ENCODE measurements around the gene ZNF784.
A peak's percentile ranks its signal among the peaks of the same experiment; 100 is the strongest.

ZNF784 gene

GRCh38 chr19:55624109-55625003, at the start of gene ZNF784:
Gene ZNF784, minus strand, starts transcription at chr19:55624566. Its CDS starts 5 bp downstream, at chr19:55624561.
- H3K4me1 ChIP-seq (ENCODE audit: control insufficient read depth, insufficient read depth, low read length): peaks cover 5% of the 10 kb centered on the region
- peaks cover 0 to 5% of the 10 kb centered on the region in 2 experiments; a peak in 1 of 3 replicates for H3K36me3 ChIP-seq (ENCODE audit: control insufficient read depth in 2 of 2, insufficient read depth in 1 of 2, low read length in 2 of 2)
- POLR2A ChIA-PET: interaction anchor here (0.6 to 9.1 kb wide), 40 partner anchors 8 to 1161 kb away, joined by 3 to 75 read pairs (median 4); partner anchors contain the start of genes CCDC106, DNAAF3, FIZ1 and ISOC2
- peak within 1 kb of the TSS; percentile 87 for H3K27ac ChIP-seq (ENCODE audit: extremely low read depth, low read depth, low read length)
- no peaks in the 10 kb centered on the region for H3K9me3 ChIP-seq (ENCODE audit: control insufficient read depth, insufficient read depth, low read depth, low read length)
- peak within 1 kb of the TSS; percentile 88 for H3K4me3 ChIP-seq (ENCODE audit: low read depth, low read length)
- CTCF ChIA-PET: interaction anchor here (0.5 to 5.3 kb wide), 21 partner anchors 9 to 747 kb away, joined by 3 to 30 read pairs (median 4); partner anchors contain the start of gene ZNF865
- TF ChIP-seq KLF8 (tag by site-specific recombination; IDR thresholded peaks at IDR 0.05) (peak; percentile 87), ZNF202 (tag by site-specific recombination; IDR thresholded peaks at IDR 0.05; ENCODE audit: borderline replicate concordance) (no peak), KLF10 (tag by site-specific recombination; IDR thresholded peaks at IDR 0.05) (peak; percentile 88), ZBTB21 (tag by site-specific recombination; IDR thresholded peaks at IDR 0.05) (0 out of 2 replicates have a peak, but pooled peaks have one; percentile 53), ZNF18 (tag by site-specific recombination; IDR thresholded peaks at IDR 0.05) (no peak), ZNF585B (tag by site-specific recombination; IDR thresholded peaks at IDR 0.05) (no peak), SCRT2 (tag by site-specific recombination; IDR thresholded peaks at IDR 0.05) (0 out of 2 replicates have a peak, but pooled peaks have one; percentile 8), ZNF184 (tag by site-specific recombination; IDR thresholded peaks at IDR 0.05) (no peak), KLF16 (tag by site-specific recombination; IDR thresholded peaks at IDR 0.05) (peak; percentile 74), ZNF311 (tag by site-specific recombination; IDR thresholded peaks at IDR 0.05; ENCODE audit: borderline replicate concordance) (no peak), GLIS1 (tag by site-specific recombination; IDR thresholded peaks at IDR 0.05) (peak; percentile 51), PRDM2 (tag by site-specific recombination; IDR thresholded peaks at IDR 0.05; ENCODE audit: borderline replicate concordance) (no peak), ZNF341 (tag by site-specific recombination; IDR thresholded peaks at IDR 0.05; ENCODE audit: low read depth) (peak; percentile 82), ZNF266 (tag by site-specific recombination; IDR thresholded peaks at IDR 0.05; ENCODE audit: low read depth) (no peak), ZNF398 (tag by site-specific recombination; IDR thresholded peaks at IDR 0.05) (peak; percentile 21; the same call in 1 of the 2 replicates), ZSCAN16 (tag by site-specific recombination; IDR thresholded peaks at IDR 0.05) (no peak), ZNF623 (tag by site-specific recombination; IDR thresholded peaks at IDR 0.05) (no peak), ZNF660 (tag by site-specific recombination; IDR thresholded peaks at IDR 0.05) (0 out of 2 replicates have a peak, but pooled peaks have one; percentile 30), ZNF426 (tag by site-specific recombination; IDR thresholded peaks at IDR 0.05) (no peak), YY1 (tag by site-specific recombination; IDR thresholded peaks at IDR 0.05) (peak; percentile 54; the same call in 1 of the 2 replicates), ZNF16 (tag by site-specific recombination; IDR thresholded peaks at IDR 0.05; ENCODE audit: low read depth) (no peak), ZBTB8A (tag by site-specific recombination; IDR thresholded peaks at IDR 0.05) (no peak), ZFP69B (tag by site-specific recombination; IDR thresholded peaks at IDR 0.05) (0 out of 2 replicates have a peak, but pooled peaks have one; percentile 15), FEZF1 (tag by site-specific recombination; IDR thresholded peaks at IDR 0.05) (no peak), MZF1 (tag by site-specific recombination; IDR thresholded peaks at IDR 0.05; ENCODE audit: borderline replicate concordance) (no peak), YY2 (tag by site-specific recombination; IDR thresholded peaks at IDR 0.05) (0 out of 2 replicates have a peak, but pooled peaks have one; percentile 29), EGR2 (tag by site-specific recombination; IDR thresholded peaks at IDR 0.05; ENCODE audit: low read depth) (0 out of 2 replicates have a peak, but pooled peaks have one; percentile 10), ZXDB (tag by site-specific recombination; IDR thresholded peaks at IDR 0.05) (peak; percentile 37; the same call in 1 of the 2 replicates), KLF1 (tag by site-specific recombination; IDR thresholded peaks at IDR 0.05) (peak; percentile 82)
